Gastroesophageal sphincter (tissue), 3 donors: Measurements from ENCODE around the gene VMP1.

ENCODE experiments used
- POLR2A ChIP-seq, 2 donors: fragments of 450-650 bp; IDR thresholded peaks; one replicate each; pipeline ENCODE4 v1.6.1; 2017; ENCODE audit warnings: antibody characterized with exemption in 2 of 2, mild to moderate bottlenecking in 2 of 2, moderate library complexity in 1 of 2
- POLR2AphosphoS5 ChIP-seq: sonication (generic); formaldehyde crosslinking; IDR thresholded peaks from one replicate; pipeline ENCODE4 v1.6.1; 2017; ENCODE audit warnings: antibody characterized with exemption
- TF ChIP-seq, protein P1 (sequence below), 4 experiments: fragments of 200-600 bp in 2 of 4; fragments of 450-650 bp in 2 of 4; sonication (generic) in 1 of 4; IDR thresholded peaks; one replicate each; pipeline ENCODE4 v1.5.1; 2017 to 2019; ENCODE audit warnings: antibody characterized with exemption in 4 of 4, mild to moderate bottlenecking in 2 of 4, moderate library complexity in 2 of 4

- TF ChIP-seq, protein P1, sequence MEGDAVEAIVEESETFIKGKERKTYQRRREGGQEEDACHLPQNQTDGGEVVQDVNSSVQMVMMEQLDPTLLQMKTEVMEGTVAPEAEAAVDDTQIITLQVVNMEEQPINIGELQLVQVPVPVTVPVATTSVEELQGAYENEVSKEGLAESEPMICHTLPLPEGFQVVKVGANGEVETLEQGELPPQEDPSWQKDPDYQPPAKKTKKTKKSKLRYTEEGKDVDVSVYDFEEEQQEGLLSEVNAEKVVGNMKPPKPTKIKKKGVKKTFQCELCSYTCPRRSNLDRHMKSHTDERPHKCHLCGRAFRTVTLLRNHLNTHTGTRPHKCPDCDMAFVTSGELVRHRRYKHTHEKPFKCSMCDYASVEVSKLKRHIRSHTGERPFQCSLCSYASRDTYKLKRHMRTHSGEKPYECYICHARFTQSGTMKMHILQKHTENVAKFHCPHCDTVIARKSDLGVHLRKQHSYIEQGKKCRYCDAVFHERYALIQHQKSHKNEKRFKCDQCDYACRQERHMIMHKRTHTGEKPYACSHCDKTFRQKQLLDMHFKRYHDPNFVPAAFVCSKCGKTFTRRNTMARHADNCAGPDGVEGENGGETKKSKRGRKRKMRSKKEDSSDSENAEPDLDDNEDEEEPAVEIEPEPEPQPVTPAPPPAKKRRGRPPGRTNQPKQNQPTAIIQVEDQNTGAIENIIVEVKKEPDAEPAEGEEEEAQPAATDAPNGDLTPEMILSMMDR (IDR thresholded peaks at IDR 0.05), result no peak
- TF ChIP-seq POLR2AphosphoS5, result peak; percentile 90
- TF ChIP-seq POLR2A (IDR thresholded peaks at IDR 0.05), result peak; percentile 78 to 86
Measured at GRCh38 chr17:59707149-59707970, at the start of gene VMP1, which contains the start of gene PTRH2.
